ENCODE measurements around the gene SNED1. TPM values are rescaled to one million over a fixed set of nuclear protein-coding genes. Genes with fewer than 3 reads are reported as not detected.

SNED1 gene
- polyA plus RNA-seq, 1 donor: 6.6 TPM

DNA sequence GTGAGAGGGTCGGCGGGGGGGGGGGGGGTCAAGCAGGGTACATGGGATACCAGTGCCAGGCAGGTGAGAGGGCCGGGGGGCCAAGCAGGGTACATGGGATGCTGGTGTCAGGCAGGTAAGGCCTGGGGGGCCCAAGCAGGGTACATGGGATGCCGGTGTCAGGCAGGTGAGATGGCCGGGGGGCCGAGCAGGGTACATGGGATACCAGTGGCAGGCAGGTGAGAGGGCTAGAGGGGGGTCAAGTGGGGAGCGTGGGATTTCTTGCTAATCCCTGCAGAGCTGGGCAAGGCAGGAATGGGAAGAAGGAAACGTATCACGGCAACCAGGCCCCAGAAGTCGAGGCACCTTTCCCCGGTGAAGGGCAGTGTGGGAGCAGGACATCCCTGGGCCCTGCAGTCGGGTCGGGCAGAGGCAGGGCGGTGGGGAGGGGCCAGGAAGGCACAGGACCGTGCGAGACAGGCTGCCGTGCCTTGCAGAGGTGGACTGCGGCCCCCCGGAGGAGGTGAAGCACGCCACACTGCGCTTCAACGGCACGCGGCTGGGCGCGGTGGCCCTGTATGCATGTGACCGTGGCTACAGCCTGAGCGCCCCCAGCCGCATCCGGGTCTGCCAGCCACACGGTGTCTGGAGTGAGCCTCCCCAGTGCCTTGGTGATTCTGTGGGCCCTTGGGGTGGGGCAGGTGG lies 54.4 kb downstream of the SNED1 start:
- Histone ChIP-seq H3K27me3 (ENCODE audit: control insufficient read depth, insufficient read depth, low read length) (no peaks in the 10 kb centered on the region), H3K9me3 (ENCODE audit: control insufficient read depth, low read depth, low read length) (no peaks in the 10 kb centered on the region), H3K27ac (ENCODE audit: low read length) (no peak overlapping the region), H3K4me3 (ENCODE audit: low read length) (no peak overlapping the region), H3K36me3 (ENCODE audit: control insufficient read depth, insufficient read depth, low read length) (no peaks in the 10 kb centered on the region), H3K4me1 (ENCODE audit: control insufficient read depth, insufficient read depth, low read length) (no peaks in the 10 kb centered on the region)
- DNase-seq: no peak
- WGBS (ENCODE audit: insufficient coverage, low lambda C conversion rate): no CpG with 5 or more reads among the region's 31 CpGs

DNA sequence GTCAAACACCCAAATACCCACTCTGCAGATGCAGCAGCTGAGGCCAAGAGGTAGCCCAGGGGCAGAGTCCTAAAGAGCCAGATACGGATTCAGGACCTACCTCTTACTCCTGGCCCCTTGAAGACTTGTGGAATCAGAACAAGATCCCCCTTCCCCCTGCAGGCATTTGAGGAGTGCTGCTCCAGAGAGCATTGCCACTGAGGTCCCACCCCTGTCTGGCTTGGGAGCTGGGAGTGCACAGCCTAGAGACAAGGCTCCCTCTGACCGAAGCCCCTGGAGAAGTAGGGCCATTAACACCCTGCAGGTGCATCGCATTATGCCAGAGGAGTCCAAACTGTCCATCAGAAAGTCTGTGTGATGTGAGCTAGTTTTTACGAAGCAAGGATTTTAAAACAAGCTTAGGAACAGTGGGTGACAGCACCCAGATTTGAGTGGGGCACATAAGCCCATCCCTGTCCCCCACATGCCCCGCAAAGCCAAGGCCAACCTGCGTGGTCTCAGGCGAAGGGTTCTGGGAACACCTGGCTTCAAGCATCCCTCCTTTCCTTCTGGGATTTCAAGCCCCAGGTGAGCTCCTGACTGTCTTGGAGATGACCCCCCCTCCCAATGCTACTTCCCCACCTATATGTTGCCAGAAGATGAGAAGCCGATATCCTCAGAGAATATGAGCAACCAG lies 55.3 kb downstream of the SNED1 start:
- Histone ChIP-seq H3K4me3 (ENCODE audit: low read length) (no peak overlapping the region), H3K27ac (ENCODE audit: low read length) (no peak overlapping the region), H3K36me3 (ENCODE audit: control insufficient read depth, insufficient read depth, low read length) (no peaks in the 10 kb centered on the region), H3K4me1 (ENCODE audit: control insufficient read depth, insufficient read depth, low read length) (no peaks in the 10 kb centered on the region), H3K9me3 (ENCODE audit: control insufficient read depth, low read depth, low read length) (no peaks in the 10 kb centered on the region), H3K27me3 (ENCODE audit: control insufficient read depth, insufficient read depth, low read length) (no peaks in the 10 kb centered on the region)
- no CpG with 5 or more reads among the region's 8 CpGs for WGBS (ENCODE audit: insufficient coverage, low lambda C conversion rate)
- DNase-seq: no peak

DNA sequence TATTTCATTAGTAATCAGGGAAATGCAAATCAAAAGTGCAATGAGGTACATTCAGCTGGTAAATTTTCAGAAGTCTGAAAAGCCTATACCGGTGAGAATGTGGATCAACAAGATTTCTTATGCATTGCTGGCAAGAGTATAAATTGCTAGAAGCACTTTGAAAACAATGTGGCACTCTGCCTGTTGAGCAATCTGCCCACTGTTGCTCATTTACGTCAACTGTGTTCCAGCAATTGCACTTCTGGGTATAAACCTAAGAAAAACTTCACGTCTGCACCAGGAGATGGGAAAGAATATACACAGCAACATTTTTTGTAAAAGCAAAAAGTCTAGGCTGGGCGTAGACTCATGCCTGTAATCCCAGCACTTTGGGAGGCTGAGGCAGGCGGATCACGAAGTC lies 62.9 kb downstream of the SNED1 start:
- Histone ChIP-seq H3K4me1 (ENCODE audit: control insufficient read depth, insufficient read depth, low read length) (no peaks in the 10 kb centered on the region), H3K4me3 (ENCODE audit: low read length) (no peak overlapping the region), H3K9me3 (ENCODE audit: control insufficient read depth, low read depth, low read length) (no peaks in the 10 kb centered on the region), H3K36me3 (ENCODE audit: control insufficient read depth, insufficient read depth, low read length) (no peaks in the 10 kb centered on the region), H3K27ac (ENCODE audit: low read length) (no peak overlapping the region), H3K27me3 (ENCODE audit: control insufficient read depth, insufficient read depth, low read length) (peaks cover 8% of the 10 kb centered on the region)
- no peak for DNase-seq
- 40% methylated on average over 1 of the region's 6 CpGs for WGBS (ENCODE audit: insufficient coverage, low lambda C conversion rate)

DNA sequence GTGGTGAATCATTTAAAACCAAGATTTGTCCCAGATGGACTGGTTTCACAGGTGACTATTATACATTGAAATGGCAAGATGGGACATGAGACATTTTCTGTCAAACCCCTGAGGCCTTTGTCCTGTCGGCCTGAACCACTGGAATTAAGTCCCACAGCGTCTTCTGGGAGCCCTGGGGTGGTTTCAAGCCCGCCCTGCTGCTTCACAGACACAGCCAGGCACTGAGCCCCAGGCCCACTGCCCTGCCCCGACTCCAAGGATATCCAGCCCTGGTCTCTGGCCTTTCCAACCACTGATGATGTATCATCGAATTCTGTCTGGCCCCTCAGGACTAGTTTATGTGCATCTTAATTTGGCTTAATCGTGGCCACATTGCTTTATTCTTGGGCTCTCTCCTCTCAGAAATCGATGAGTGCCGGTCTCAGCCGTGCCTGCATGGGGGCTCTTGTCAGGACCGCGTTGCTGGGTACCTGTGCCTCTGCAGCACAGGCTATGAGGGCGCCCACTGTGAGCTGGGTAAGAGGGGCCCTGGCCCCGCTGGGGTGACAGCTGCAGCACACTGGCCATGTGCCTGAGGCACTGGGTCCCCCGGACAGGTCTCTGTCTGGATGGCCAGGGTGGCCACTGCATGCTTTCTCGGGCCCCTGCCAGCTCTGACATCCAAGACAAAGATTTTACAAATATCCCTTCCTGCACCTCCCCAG lies 64.1 kb downstream of the SNED1 start:
- 50% methylated on average over 2 of the region's 15 CpGs for WGBS (ENCODE audit: insufficient coverage, low lambda C conversion rate)
- no peaks in the 10 kb centered on the region for H3K9me3 ChIP-seq (ENCODE audit: control insufficient read depth, low read depth, low read length)
- no peak for DNase-seq
- H3K4me1 ChIP-seq (ENCODE audit: control insufficient read depth, insufficient read depth, low read length): no peaks in the 10 kb centered on the region
- H3K27me3 ChIP-seq (ENCODE audit: control insufficient read depth, insufficient read depth, low read length): peaks cover 8% of the 10 kb centered on the region
- H3K27ac ChIP-seq (ENCODE audit: low read length): no peak overlapping the region
- H3K36me3 ChIP-seq (ENCODE audit: control insufficient read depth, insufficient read depth, low read length): no peaks in the 10 kb centered on the region
- H3K4me3 ChIP-seq (ENCODE audit: low read length): no peak overlapping the region

DNA sequence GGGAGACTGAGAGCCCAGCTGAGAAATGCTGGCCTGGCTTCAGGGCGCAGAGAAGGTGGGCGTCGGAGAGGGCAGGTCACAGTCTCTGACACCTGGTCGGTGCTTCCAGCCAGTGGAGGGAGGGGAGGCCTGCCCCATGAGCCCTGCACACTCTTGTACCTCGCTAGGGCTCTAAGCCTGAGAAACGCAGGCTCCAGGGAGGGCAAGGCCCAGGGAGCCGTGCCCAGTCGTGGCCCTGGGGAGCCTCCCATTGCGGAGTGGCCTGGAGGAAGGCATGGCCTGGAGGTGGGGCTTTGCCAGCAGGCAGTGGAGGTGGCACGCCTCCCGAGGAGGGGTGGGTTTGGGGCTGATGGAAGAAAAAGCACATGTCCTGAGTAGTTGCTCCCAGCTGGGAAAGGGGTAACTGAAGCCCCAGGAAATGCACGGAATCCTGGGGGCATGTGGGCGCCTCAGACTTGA lies 64.7 kb downstream of the SNED1 start:
- Histone ChIP-seq H3K27ac (ENCODE audit: low read length) (no peak overlapping the region), H3K4me1 (ENCODE audit: control insufficient read depth, insufficient read depth, low read length) (no peaks in the 10 kb centered on the region), H3K27me3 (ENCODE audit: control insufficient read depth, insufficient read depth, low read length) (peaks cover 8% of the 10 kb centered on the region), H3K4me3 (ENCODE audit: low read length) (no peak overlapping the region), H3K9me3 (ENCODE audit: control insufficient read depth, low read depth, low read length) (no peaks in the 10 kb centered on the region), H3K36me3 (ENCODE audit: control insufficient read depth, insufficient read depth, low read length) (no peaks in the 10 kb centered on the region)
- no CpG with 5 or more reads among the region's 13 CpGs for WGBS (ENCODE audit: insufficient coverage, low lambda C conversion rate)
- no peak for DNase-seq

DNA sequence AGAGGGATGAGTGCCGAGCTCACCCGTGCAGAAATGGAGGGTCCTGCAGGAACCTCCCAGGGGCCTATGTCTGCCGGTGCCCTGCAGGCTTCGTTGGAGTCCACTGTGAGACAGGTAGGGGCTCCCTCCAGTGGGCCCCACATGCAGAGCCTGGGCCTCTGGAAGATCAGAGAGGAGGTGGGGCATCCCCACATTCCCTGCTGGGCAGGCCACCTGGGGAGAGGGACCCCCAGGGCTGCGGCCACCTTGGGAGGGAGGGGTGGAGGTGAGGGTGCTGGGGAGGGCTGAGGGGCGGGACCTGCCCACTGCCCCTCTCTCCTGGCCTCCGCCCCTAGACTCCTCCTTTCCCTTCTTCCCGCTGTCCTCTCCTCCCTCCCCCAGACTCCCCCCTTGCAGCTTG lies 65.2 kb downstream of the SNED1 start:
- Histone ChIP-seq H3K4me1 (ENCODE audit: control insufficient read depth, insufficient read depth, low read length) (no peaks in the 10 kb centered on the region), H3K4me3 (ENCODE audit: low read length) (peak overlapping the region; percentile 10), H3K9me3 (ENCODE audit: control insufficient read depth, low read depth, low read length) (no peaks in the 10 kb centered on the region), H3K27me3 (ENCODE audit: control insufficient read depth, insufficient read depth, low read length) (peaks cover 10% of the 10 kb centered on the region), H3K27ac (ENCODE audit: low read length) (no peak overlapping the region), H3K36me3 (ENCODE audit: control insufficient read depth, insufficient read depth, low read length) (no peaks in the 10 kb centered on the region)
- DNase-seq: no peak
- WGBS (ENCODE audit: insufficient coverage, low lambda C conversion rate): no CpG with 5 or more reads among the region's 8 CpGs

DNA sequence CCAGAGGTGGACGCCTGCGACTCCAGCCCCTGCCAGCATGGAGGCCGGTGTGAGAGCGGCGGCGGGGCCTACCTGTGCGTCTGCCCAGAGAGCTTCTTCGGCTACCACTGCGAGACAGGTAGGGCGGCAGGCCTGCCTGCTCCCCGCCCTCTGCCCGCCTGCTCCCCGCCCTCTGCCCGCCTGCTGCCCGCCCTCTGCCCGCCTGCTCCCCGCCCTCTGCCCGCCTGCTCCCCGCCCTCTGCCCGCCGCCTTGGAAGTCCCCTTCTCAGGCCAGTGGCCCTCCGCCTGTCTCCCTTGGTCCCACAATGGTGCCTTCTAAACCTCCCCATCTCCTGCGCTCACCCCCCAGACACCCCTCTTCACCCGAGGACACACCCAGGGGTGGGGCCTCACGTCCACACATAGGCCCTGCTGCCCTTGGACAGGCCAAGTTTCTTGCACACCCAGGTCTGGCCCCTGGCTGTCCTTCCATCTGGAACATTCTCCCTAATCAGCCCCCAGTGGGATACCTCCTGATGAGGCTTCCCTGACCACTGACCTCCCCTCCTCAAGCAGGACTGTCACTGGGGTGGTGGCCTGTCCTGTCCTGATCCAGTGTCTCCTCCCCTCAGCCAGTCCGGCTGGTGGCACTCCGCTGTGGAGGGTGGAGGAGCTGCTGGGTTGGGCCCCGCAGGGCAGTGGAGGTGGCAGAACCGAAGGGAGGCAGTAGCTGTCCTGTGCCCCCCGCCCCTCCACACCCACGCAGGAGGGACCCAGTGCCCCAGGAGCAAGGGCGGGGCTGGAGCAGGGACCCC lies 65.8 kb downstream of the SNED1 start:
- no CpG with 5 or more reads among the region's 32 CpGs for WGBS (ENCODE audit: insufficient coverage, low lambda C conversion rate)
- Histone ChIP-seq H3K36me3 (ENCODE audit: control insufficient read depth, insufficient read depth, low read length) (no peaks in the 10 kb centered on the region), H3K4me3 (ENCODE audit: low read length) (peak overlapping the region; percentile 10), H3K27me3 (ENCODE audit: control insufficient read depth, insufficient read depth, low read length) (peaks cover 13% of the 10 kb centered on the region), H3K9me3 (ENCODE audit: control insufficient read depth, low read depth, low read length) (no peaks in the 10 kb centered on the region), H3K27ac (ENCODE audit: low read length) (no peak overlapping the region), H3K4me1 (ENCODE audit: control insufficient read depth, insufficient read depth, low read length) (no peaks in the 10 kb centered on the region)
- peak in 1 of 2 donors; percentile 30 for DNase-seq

DNA sequence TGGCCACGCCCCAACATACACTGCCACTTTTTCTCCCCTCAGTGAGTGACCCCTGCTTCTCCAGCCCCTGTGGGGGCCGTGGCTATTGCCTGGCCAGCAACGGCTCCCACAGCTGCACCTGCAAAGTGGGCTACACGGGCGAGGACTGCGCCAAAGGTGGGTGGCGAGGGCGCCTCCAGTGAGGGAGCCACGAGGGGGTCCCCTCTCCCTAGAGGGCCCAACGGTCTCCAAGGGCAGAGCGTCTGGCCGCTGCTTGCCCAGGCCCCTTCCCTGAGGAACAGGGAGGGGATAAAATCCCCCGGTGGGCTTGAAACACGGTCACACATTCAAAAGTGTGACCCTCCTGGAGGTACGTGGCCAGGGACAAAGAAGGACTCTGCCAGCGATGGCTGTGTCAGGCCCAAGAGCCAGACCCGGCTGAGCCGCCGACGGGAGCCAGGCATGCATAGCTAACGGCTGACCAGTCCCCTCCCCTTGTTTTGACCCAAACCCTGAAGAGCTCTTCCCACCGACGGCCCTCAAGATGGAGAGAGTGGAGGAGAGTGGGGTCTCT lies 66.5 kb downstream of the SNED1 start:
- no peak for DNase-seq
- Histone ChIP-seq H3K27ac (ENCODE audit: low read length) (no peak overlapping the region), H3K9me3 (ENCODE audit: control insufficient read depth, low read depth, low read length) (no peaks in the 10 kb centered on the region), H3K4me3 (ENCODE audit: low read length) (no peak overlapping the region), H3K4me1 (ENCODE audit: control insufficient read depth, insufficient read depth, low read length) (no peaks in the 10 kb centered on the region), H3K27me3 (ENCODE audit: control insufficient read depth, insufficient read depth, low read length) (peaks cover 19% of the 10 kb centered on the region), H3K36me3 (ENCODE audit: control insufficient read depth, insufficient read depth, low read length) (no peaks in the 10 kb centered on the region)
- no CpG with 5 or more reads among the region's 23 CpGs for WGBS (ENCODE audit: insufficient coverage, low lambda C conversion rate)

DNA sequence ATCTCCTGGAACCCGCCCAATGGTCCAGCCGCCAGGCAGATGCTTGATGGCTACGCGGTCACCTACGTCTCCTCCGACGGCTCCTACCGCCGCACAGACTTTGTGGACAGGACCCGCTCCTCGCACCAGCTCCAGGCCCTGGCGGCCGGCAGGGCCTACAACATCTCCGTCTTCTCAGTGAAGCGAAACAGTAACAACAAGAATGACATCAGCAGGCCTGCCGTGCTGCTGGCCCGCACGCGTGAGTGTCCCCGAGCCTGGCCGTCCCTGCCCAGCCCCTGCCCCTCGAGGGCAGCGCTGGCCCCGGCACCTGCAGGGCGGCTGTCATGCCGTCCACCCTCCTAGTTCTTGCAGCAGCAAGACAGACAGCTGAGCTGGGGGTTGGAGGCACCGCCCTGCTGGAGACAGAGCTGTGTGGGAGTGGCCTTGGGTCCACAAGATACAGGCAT lies 67.0 kb downstream of the SNED1 start:
- H3K4me1 ChIP-seq (ENCODE audit: control insufficient read depth, insufficient read depth, low read length): no peaks in the 10 kb centered on the region
- peaks cover 23% of the 10 kb centered on the region for H3K27me3 ChIP-seq (ENCODE audit: control insufficient read depth, insufficient read depth, low read length)
- WGBS (ENCODE audit: insufficient coverage, low lambda C conversion rate): no CpG with 5 or more reads among the region's 27 CpGs
- H3K27ac ChIP-seq (ENCODE audit: low read length): no peak overlapping the region
- DNase-seq: no peak
- H3K9me3 ChIP-seq (ENCODE audit: control insufficient read depth, low read depth, low read length): no peaks in the 10 kb centered on the region
- no peak overlapping the region for H3K4me3 ChIP-seq (ENCODE audit: low read length)
- H3K36me3 ChIP-seq (ENCODE audit: control insufficient read depth, insufficient read depth, low read length): no peaks in the 10 kb centered on the region

All from large intestine (tissue), 3 donors.